H1 (cell line): Measurements from ENCODE around the gene MYOM3. TPM values are rescaled to one million over a fixed set of nuclear protein-coding genes. Genes with fewer than 3 reads are reported as not detected.

Experiments
- CTCF ChIA-PET: fragments of 300-600 bp; sonication (Branson Sonifier 250); formaldehyde crosslinking; loops from one replicate; lab custom pipeline; 2021; ENCODE audit not compliant: partially characterized antibody; lab: Charles Lee
- POLR2A ChIA-PET: fragments of 300-600 bp; sonication (Branson Sonifier 250); formaldehyde crosslinking; loops from one replicate; lab custom pipeline; 2021; ENCODE audit warnings: inconsistent platforms; ENCODE audit not compliant: partially characterized antibody; lab: Charles Lee
- DNase-seq, 2 experiments: peaks; one replicate each; pipeline versions ENCODE4 v3.0.0 to v3.0.0-alpha.2; 2010 to 2022; ENCODE audit warnings: low spot score in 2 of 2, low read depth in 1 of 2, mixed read lengths in 1 of 2
- FAIRE-seq: peaks from 2 replicates; lab custom pipeline; 2011; peaks lifted over from hg19 to GRCh38; lab: Jason Lieb, UNC
- H2AFZ ChIP-seq: 2 replicates; pipeline ENCODE4 v1.8.1; 2012; ENCODE audit warnings: low read length, inconsistent platforms
- H2AK5ac ChIP-seq: 2 replicates; pipeline ENCODE4 v1.6.1; 2013; ENCODE audit warnings: low read depth, low read length
- H2BK120ac ChIP-seq: replicated peaks from 2 replicates; pipeline ENCODE3; 2013; ENCODE audit warnings: low read depth, low read length, inconsistent platforms
- H2BK12ac ChIP-seq: 2 replicates; pipeline ENCODE4 v1.6.1; 2013; ENCODE audit warnings: low read depth, low read length
- H2BK15ac ChIP-seq: 2 replicates; pipeline ENCODE4 v1.6.1; 2013; ENCODE audit warnings: low read length
- H2BK20ac ChIP-seq: 2 replicates; pipeline ENCODE4 v1.6.1; 2013; ENCODE audit warnings: low read length
- H2BK5ac ChIP-seq: 2 replicates; pipeline ENCODE4 v1.6.1; 2013; ENCODE audit warnings: low read depth, low read length
- H3K14ac ChIP-seq: 2 replicates; pipeline ENCODE4 v1.6.1; 2013; ENCODE audit warnings: inconsistent platforms; ENCODE audit not compliant: insufficient read length
- H3K18ac ChIP-seq: 2 replicates; pipeline ENCODE4 v1.6.1; 2013; ENCODE audit warnings: low read length; ENCODE audit errors: extremely low read depth
- H3K23ac ChIP-seq: 2 replicates; pipeline ENCODE4 v1.6.1; 2013; ENCODE audit warnings: inconsistent platforms; ENCODE audit not compliant: insufficient read length
- H3K23me2 ChIP-seq: 2 replicates; pipeline ENCODE4 v1.6.1; 2013; ENCODE audit warnings: low read depth, low read length
- H3K27ac ChIP-seq: 2 replicates; pipeline ENCODE4 v1.6.1; 2011; ENCODE audit warnings: low read depth, low read length, inconsistent platforms
- H3K27me3 ChIP-seq, 4 experiments: replicated peaks in 1 of 4; 1 replicate in 1 of 4; 2 replicates in 3 of 4; pipeline versions ENCODE4 v1.6.1 to v1.8.1; 2011 to 2013; ENCODE audit warnings: low read length in 3 of 4, mild to moderate bottlenecking in 3 of 4, inconsistent platforms in 2 of 4, mixed read lengths in 2 of 4, moderate library complexity in 1 of 4; ENCODE audit not compliant: control insufficient read depth in 3 of 4, insufficient read depth in 3 of 4; ENCODE audit errors: extremely low read depth in 1 of 4
- H3K36me3 ChIP-seq, 4 experiments: 2 replicates each; pipeline versions ENCODE4 v1.6.1 to v1.8.1; 2011 to 2013; ENCODE audit warnings: mild to moderate bottlenecking in 4 of 4, low read length in 3 of 4, moderate library complexity in 2 of 4, control low read depth in 1 of 4, inconsistent platforms in 1 of 4; ENCODE audit not compliant: insufficient read depth in 4 of 4, control insufficient read depth in 2 of 4
- H3K4ac ChIP-seq: replicated peaks from 2 replicates; pipeline ENCODE3; 2013; ENCODE audit warnings: low read length, low read depth, mixed read lengths, inconsistent platforms; ENCODE audit not compliant: insufficient read length
- H3K4me1 ChIP-seq, 4 experiments: replicated peaks in 1 of 4; 1 replicate in 1 of 4; 2 replicates in 3 of 4; pipeline versions ENCODE4 v1.6.1 to v1.8.1; 2011 to 2013; ENCODE audit warnings: low read length in 3 of 4, inconsistent platforms in 2 of 4, mixed read lengths in 1 of 4; ENCODE audit not compliant: insufficient read depth in 4 of 4, control insufficient read depth in 3 of 4
- H3K4me2 ChIP-seq, 2 experiments: 2 replicates each; pipeline versions ENCODE4 v1.6.1 to v1.8.1; 2011 to 2013; ENCODE audit warnings: low read depth in 2 of 2, low read length in 2 of 2, control low read depth in 1 of 2, inconsistent platforms in 1 of 2, mild to moderate bottlenecking in 1 of 2; ENCODE audit not compliant: insufficient read depth in 1 of 2
- H3K4me3 ChIP-seq, 4 experiments: fragments of 200-600, 300-600 bp in 1 of 4; sonication (generic), shearing (Covaris generic), sonication (Bioruptor Twin) in 1 of 4; 2 replicates each; pipeline versions ENCODE4 v1.5.1 to v1.8.1; 2011 to 2016; ENCODE audit warnings: low read length in 4 of 4, low read depth in 3 of 4, control low read depth in 2 of 4, inconsistent platforms in 2 of 4, mild to moderate bottlenecking in 2 of 4, mixed read lengths in 1 of 4, moderate library complexity in 1 of 4; ENCODE audit not compliant: insufficient read depth in 2 of 4; ENCODE audit errors: extremely low read depth in 1 of 4
- H3K56ac ChIP-seq: replicated peaks from 2 replicates; pipeline ENCODE3; 2013; ENCODE audit warnings: low read depth, mild to moderate bottlenecking, mixed read lengths, low read length, inconsistent platforms; ENCODE audit not compliant: insufficient read length
- H3K79me1 ChIP-seq: 2 replicates; pipeline ENCODE4 v1.6.1; 2013; ENCODE audit warnings: low read depth, low read length, control low read depth
- H3K79me2 ChIP-seq, 2 experiments: 2 replicates each; pipeline versions ENCODE4 v1.6.1 to v1.8.1; 2012 to 2013; ENCODE audit warnings: low read length in 2 of 2, mild to moderate bottlenecking in 2 of 2, inconsistent platforms in 1 of 2; ENCODE audit not compliant: insufficient read depth in 2 of 2, control insufficient read depth in 1 of 2
- H3K9ac ChIP-seq, 4 experiments: replicated peaks in 1 of 4; 1 replicate in 1 of 4; 2 replicates in 3 of 4; pipeline versions ENCODE4 v1.6.1 to v1.8.1; 2011 to 2013; ENCODE audit warnings: low read depth in 3 of 4, low read length in 3 of 4, control low read depth in 2 of 4, mild to moderate bottlenecking in 2 of 4, moderate library complexity in 2 of 4, inconsistent platforms in 1 of 4; ENCODE audit errors: extremely low read depth in 1 of 4
- H3K9me3 ChIP-seq, 2 experiments: 2 replicates each; pipeline versions ENCODE4 v1.6.1 to v1.8.1; 2012 to 2013; ENCODE audit warnings: mild to moderate bottlenecking in 2 of 2, moderate library complexity in 2 of 2, control low read depth in 1 of 2, inconsistent platforms in 1 of 2, low read depth in 1 of 2, low read length in 1 of 2, mixed read lengths in 1 of 2; ENCODE audit not compliant: insufficient read depth in 2 of 2
- H4K20me1 ChIP-seq, 2 experiments: replicated peaks in 1 of 2; 2 replicates each; pipeline versions ENCODE3 to v1.8.1; 2011 to 2013; ENCODE audit warnings: inconsistent platforms in 2 of 2, low read length in 2 of 2, mild to moderate bottlenecking in 1 of 2; ENCODE audit not compliant: insufficient read depth in 2 of 2, control insufficient read depth in 1 of 2
- H4K5ac ChIP-seq: 2 replicates; pipeline ENCODE4 v1.6.1; 2013; ENCODE audit warnings: low read length, low read depth, mixed read lengths, inconsistent platforms; ENCODE audit not compliant: insufficient read length
- H4K8ac ChIP-seq: 2 replicates; pipeline ENCODE4 v1.8.0; 2013; ENCODE audit warnings: mild to moderate bottlenecking, moderate library complexity, low read length, inconsistent platforms; ENCODE audit not compliant: insufficient read depth; ENCODE audit errors: extremely low read depth
- H4K91ac ChIP-seq: replicated peaks from 2 replicates; pipeline ENCODE3; 2013; ENCODE audit warnings: low read length, mixed read lengths, inconsistent platforms; ENCODE audit not compliant: insufficient read length
- ASH2L ChIP-seq: fragments of 200-600, 300-600 bp; sonication (generic); IDR thresholded peaks from one replicate; pipeline ENCODE4 v1.7.1; 2017; ENCODE audit warnings: low read length
- EGR1 ChIP-seq: IDR thresholded peaks from 2 replicates; pipeline ENCODE4 v1.6.1; 2011; ENCODE audit warnings: low read depth, low read length, borderline replicate concordance
- EZH2 ChIP-seq: fragments of 200-600 bp; sonication (generic); IDR thresholded peaks from 2 replicates; pipeline ENCODE4 v1.7.1; 2012; ENCODE audit warnings: low read depth, mild to moderate bottlenecking, moderate library complexity, low read length, inconsistent platforms; ENCODE audit not compliant: severe bottlenecking
- KDM1A ChIP-seq: fragments of 200-600, 300-600 bp; sonication (generic); IDR thresholded peaks from 2 replicates; pipeline ENCODE4 v1.7.1; 2016; ENCODE audit warnings: mild to moderate bottlenecking, low read length, borderline replicate concordance
- SIN3A ChIP-seq, 2 experiments: IDR thresholded peaks in 1 of 2; conservative IDR thresholded peaks in 1 of 2; 2 replicates each; pipeline ENCODE4 v1.6.1; 2011 to 2012; ENCODE audit warnings: low read length in 2 of 2, improper control_type of control experiment in 1 of 2, low read depth in 1 of 2, mild to moderate bottlenecking in 1 of 2
- TCF12 ChIP-seq: IDR thresholded peaks from 2 replicates; pipeline ENCODE4 v1.6.1; 2011; ENCODE audit warnings: low read depth, mild to moderate bottlenecking, low read length
- WGBS, 2 experiments: shearing (Covaris generic) in 1 of 2; methylation state at CpG; one replicate each; pipeline versions ENCODE4 v1.1.6 to v1.1.7; 2013 to 2015; ENCODE audit warnings: low lambda C conversion rate in 2 of 2, mixed read lengths in 2 of 2, inconsistent platforms in 1 of 2, low coverage in 1 of 2, missing lambda C conversion rate in 1 of 2; ENCODE audit not compliant: insufficient replicate concordance in 2 of 2, insufficient coverage in 1 of 2, insufficient read length in 1 of 2; ENCODE audit errors: extremely low coverage in 1 of 2, missing lambda C conversion rate in 1 of 2; 5-methylcytosine and 5-hydroxymethylcytosine counted together
- polyA plus RNA-seq, 7 experiments: library from polyadenylated mRNA; depleted of rRNA in 3 of 7; stranded (reverse) in 5 of 7; unstranded in 2 of 7; fragments of >200 nt in 5 of 7; fragments of 200-250 nt in 2 of 7; gene quantifications; 1 replicate in 5 of 7; 2 replicates in 1 of 7; 4 replicates in 1 of 7; pipeline versions ENCODE4 v1.2.1 to v1.2.3, GENCODE V29; 2011 to 2013; ENCODE audit warnings: missing spikeins in 2 of 7, mixed read lengths in 2 of 7
- total RNA-seq: library from RNA; stranded (reverse); fragmentation: NEBNext Ultra II Directional; extraction: Animal tissue kit (Norgen Biotek cat#: 25700); gene quantifications from 2 replicates; pipeline ENCODE4 v1.2.1, GENCODE V29; 2021
- TF ChIP-seq, protein P1 (sequence below): IDR thresholded peaks from 2 replicates; pipeline ENCODE4 v1.6.1; 2012; ENCODE audit warnings: inconsistent platforms

MYOM3 gene
- total and polyA plus RNA-seq, 2 of the 8 experiments (the other 6 are each of a cell fraction or from before 2014, with no cell fraction given): 0.08 to 0.09 TPM

DNA sequence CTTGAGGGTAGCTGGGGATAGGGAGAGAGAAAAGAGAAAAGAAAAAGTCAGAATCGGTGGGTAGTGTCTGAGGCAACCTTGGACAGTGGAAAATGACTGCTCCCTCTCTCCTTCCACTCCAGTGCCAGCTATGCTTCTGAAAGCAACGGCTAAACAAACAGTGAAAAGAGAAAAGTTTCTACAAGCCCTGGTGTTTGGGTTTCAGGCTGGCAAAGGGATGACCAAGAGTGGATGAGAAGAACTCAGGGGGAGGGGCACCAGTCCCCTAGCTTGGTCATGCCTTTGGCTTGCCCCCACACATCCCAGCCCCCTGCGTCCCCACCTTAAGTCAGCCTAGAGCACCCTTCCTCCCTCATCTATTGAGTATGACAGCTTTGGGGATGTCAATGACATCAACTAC, 22.4 kb upstream of the MYOM3 start:
- H4K91ac ChIP-seq: no peak overlapping the region
- H2AFZ ChIP-seq: peak overlapping the region; percentile 3; the same call in 1 of the 2 replicates
- no peaks in the 10 kb centered on the region; a peak in 1 of 7 replicates for H3K27me3 ChIP-seq
- no peak overlapping the region for H2BK20ac ChIP-seq
- no peak overlapping the region for H3K9ac ChIP-seq
- H3K79me1 ChIP-seq: no peaks in the 10 kb centered on the region
- no peak overlapping the region for H3K4ac ChIP-seq
- no peak overlapping the region for H2AK5ac ChIP-seq
- FAIRE-seq: no peak
- TF ChIP-seq EZH2: no peak
- TF ChIP-seq TCF12: no peak
- no peak for TF ChIP-seq EGR1
- TF ChIP-seq, protein P1, sequence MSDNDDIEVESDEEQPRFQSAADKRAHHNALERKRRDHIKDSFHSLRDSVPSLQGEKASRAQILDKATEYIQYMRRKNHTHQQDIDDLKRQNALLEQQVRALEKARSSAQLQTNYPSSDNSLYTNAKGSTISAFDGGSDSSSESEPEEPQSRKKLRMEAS: no peak
- no peak for TF ChIP-seq ASH2L
- TF ChIP-seq KDM1A: no peak
- TF ChIP-seq SIN3A (conservative IDR thresholded peaks at IDR 0.05 in 1 of 2, IDR thresholded peaks at IDR 0.05 in 1 of 2; ENCODE audit: low read depth in 1 of 2, low read length in 2 of 2): no peak
- H4K20me1 ChIP-seq: no peaks in the 10 kb centered on the region
- 100% methylated on average over 2 of the region's 3 CpGs; no CpG with 5 or more reads in 1 of the 2 experiments for WGBS, 2 experiments
- H2BK12ac ChIP-seq: no peak overlapping the region
- no peak overlapping the region for H3K23ac ChIP-seq
- peaks cover 0 to 4% (median 0%) of the 10 kb centered on the region in 4 experiments; a peak in 3 of 7 replicates for H3K4me1 ChIP-seq
- H3K4me2 ChIP-seq: no peak overlapping the region
- no peak overlapping the region for H3K27ac ChIP-seq
- H2BK5ac ChIP-seq: no peak overlapping the region
- H4K5ac ChIP-seq: no peak overlapping the region
- H3K18ac ChIP-seq: no peak overlapping the region
- no peak for DNase-seq
- H3K79me2 ChIP-seq: no peaks in the 10 kb centered on the region
- ChIA-PET CTCF (interaction anchor here (0.7 to 2.1 kb wide), 4 partner anchors 10 to 67 kb away, joined by 3 to 11 read pairs (median 4); no protein-coding TSS in a partner anchor), POLR2A (interaction anchor here (4.9 kb wide), 1 partner anchor 16 kb away, joined by 24 read pairs; no protein-coding TSS in a partner anchor)
- H3K4me3 ChIP-seq: no peak overlapping the region
- H3K36me3 ChIP-seq: no peaks in the 10 kb centered on the region
- H3K9me3 ChIP-seq: peaks cover 3 to 5% of the 10 kb centered on the region in 2 experiments; a peak in 1 of 4 replicates
- no peaks in the 10 kb centered on the region for H3K23me2 ChIP-seq
- H3K14ac ChIP-seq: no peak overlapping the region
- no peak overlapping the region for H3K56ac ChIP-seq
- no peak overlapping the region for H2BK120ac ChIP-seq
- H2BK15ac ChIP-seq: no peak overlapping the region
- H4K8ac ChIP-seq: no peak overlapping the region
